Measurements from ENCODE around the gene NRTN.

DNA sequence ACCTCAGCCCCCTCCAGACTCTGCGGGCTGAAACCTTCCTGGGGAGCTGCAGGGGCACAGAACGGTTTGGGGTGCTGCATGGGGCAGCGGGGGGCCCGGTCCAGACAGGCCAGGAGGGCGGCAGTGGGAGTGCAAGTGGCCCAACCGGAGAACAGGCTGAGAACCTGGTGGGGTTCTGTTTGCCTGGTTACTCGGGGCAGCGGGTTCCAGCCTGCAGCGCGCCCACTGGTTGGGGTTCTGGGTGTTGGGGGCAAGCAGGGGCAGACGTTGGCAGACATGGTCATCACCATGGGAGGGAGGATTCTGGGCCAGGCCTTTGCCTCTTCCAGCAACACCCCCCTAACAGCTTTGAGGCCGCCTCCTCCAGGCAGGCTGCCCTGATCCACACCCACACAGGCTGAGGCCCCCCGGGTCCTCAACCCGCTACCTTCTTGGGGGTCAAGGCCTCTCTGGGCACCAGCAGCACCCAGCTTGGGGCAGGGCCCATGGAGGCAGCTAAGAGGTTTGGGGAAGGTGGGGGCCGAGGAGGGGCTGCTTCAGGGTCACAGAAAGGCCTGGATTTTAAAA lies 20.2 kb upstream of the NRTN start, which contains the start of gene PRR22:
- TF ChIP-seq, protein P1, sequence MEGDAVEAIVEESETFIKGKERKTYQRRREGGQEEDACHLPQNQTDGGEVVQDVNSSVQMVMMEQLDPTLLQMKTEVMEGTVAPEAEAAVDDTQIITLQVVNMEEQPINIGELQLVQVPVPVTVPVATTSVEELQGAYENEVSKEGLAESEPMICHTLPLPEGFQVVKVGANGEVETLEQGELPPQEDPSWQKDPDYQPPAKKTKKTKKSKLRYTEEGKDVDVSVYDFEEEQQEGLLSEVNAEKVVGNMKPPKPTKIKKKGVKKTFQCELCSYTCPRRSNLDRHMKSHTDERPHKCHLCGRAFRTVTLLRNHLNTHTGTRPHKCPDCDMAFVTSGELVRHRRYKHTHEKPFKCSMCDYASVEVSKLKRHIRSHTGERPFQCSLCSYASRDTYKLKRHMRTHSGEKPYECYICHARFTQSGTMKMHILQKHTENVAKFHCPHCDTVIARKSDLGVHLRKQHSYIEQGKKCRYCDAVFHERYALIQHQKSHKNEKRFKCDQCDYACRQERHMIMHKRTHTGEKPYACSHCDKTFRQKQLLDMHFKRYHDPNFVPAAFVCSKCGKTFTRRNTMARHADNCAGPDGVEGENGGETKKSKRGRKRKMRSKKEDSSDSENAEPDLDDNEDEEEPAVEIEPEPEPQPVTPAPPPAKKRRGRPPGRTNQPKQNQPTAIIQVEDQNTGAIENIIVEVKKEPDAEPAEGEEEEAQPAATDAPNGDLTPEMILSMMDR (conservative IDR thresholded peaks at IDR 0.05; ENCODE audit: low read depth, low read length) = no peak
- no peak for TF ChIP-seq EZH2 (IDR thresholded peaks at IDR 0.05; ENCODE audit: low read length, unreplicated experiment)
